Duodenal mucosa (tissue), 2 donors: ENCODE data around the gene SLC1A7.
A peak's percentile ranks its signal among the peaks of the same experiment; 100 is the strongest.
"Not testable (repeated sequence)": the region's sequence is repeated elsewhere in the genome, so short reads cannot be mapped to it uniquely, and the experiment has no call there.

ENCODE experiments used
- H3K27ac ChIP-seq: one replicate; pipeline ENCODE4 v1.7.0; 2013; ENCODE audit warnings: low read depth, low read length
- H3K27me3 ChIP-seq, 2 donors: one replicate each; pipeline ENCODE4 v1.7.0; 2013; ENCODE audit warnings: low read length in 2 of 2, control low read depth in 1 of 2; ENCODE audit not compliant: insufficient read depth in 2 of 2, control insufficient read depth in 1 of 2
- H3K36me3 ChIP-seq, 2 donors: one replicate each; pipeline ENCODE4 v1.7.0; 2013; ENCODE audit warnings: low read length in 2 of 2, control low read depth in 1 of 2; ENCODE audit not compliant: insufficient read depth in 2 of 2, control insufficient read depth in 1 of 2
- H3K4me1 ChIP-seq, 2 donors: one replicate each; pipeline ENCODE4 v1.7.0; 2013; ENCODE audit warnings: low read length in 2 of 2, control low read depth in 1 of 2; ENCODE audit not compliant: insufficient read depth in 2 of 2, control insufficient read depth in 1 of 2
- H3K4me3 ChIP-seq, 2 donors: one replicate each; pipeline ENCODE4 v1.7.0; 2013; ENCODE audit warnings: low read length in 2 of 2, low read depth in 1 of 2
- H3K9ac ChIP-seq, 2 donors: one replicate each; pipeline ENCODE4 v1.7.0; 2013; ENCODE audit warnings: low read length in 2 of 2, low read depth in 1 of 2
- H3K9me3 ChIP-seq, 2 donors: one replicate each; pipeline ENCODE4 v1.7.0; 2013; ENCODE audit warnings: low read length in 2 of 2, control low read depth in 1 of 2; ENCODE audit not compliant: control insufficient read depth in 1 of 2

Gene SLC1A7

DNA sequence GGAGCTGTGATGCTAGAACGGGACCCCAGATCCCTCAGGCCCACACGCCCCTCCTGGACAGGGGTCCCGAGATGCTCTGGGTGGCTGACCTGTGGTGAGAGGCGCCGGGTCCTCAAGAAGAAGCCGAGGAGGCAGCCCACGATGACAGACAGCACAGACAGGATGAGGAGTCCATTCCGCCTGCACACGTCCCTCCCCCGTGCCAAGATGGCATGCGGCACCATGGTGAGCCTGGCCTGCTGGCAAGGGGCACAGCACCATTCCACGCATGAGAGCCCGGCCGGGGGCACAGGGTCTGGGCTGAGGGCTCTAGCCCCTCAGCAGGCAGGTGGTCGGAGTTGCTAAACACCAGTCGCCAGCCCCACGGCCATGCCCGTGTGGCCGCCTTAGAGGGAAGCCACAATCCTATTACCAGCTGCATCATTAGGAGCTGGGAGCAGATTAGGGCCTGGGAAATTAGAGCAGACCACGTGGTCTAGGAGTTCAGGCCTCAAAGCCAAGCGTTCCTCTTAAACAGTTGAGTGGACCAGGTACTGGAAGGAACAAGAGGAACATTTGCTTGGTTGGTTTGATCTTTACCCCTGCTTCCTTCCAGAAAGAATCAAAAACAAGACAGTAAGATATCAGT is at the start of gene SLC1A7:
Gene SLC1A7 (minus strand): TSS at position 413 of the 628 bp plus-strand sequence. CDS start 189 bp downstream, at position 224.
- H3K4me3 ChIP-seq = no peak within 1 kb of the TSS
- no peaks in the 10 kb centered on the region for H3K36me3 ChIP-seq
- peaks cover 19 to 20% of the 10 kb centered on the region in 2 donors for H3K4me1 ChIP-seq
- peaks cover 5 to 8% of the 10 kb centered on the region in 2 donors for H3K9me3 ChIP-seq
- H3K27ac ChIP-seq = no peak within 1 kb of the TSS
- H3K9ac ChIP-seq = no peak within 1 kb of the TSS
- no peaks in the 10 kb centered on the region for H3K27me3 ChIP-seq

- Histone ChIP-seq H3K27me3 (no peaks in the 10 kb centered on the region), H3K4me3 (no peak overlapping the region), H3K9me3 (no peaks in the 10 kb centered on the region), H3K27ac (no peak overlapping the region), H3K36me3 (no peaks in the 10 kb centered on the region), H3K9ac (no peak overlapping the region), H3K4me1 (peaks cover 4 to 15% of the 10 kb centered on the region in 2 donors)
Measured at GRCh38 chr1:53190210-53190611, 47.8 kb upstream of the SLC1A7 start.

DNA sequence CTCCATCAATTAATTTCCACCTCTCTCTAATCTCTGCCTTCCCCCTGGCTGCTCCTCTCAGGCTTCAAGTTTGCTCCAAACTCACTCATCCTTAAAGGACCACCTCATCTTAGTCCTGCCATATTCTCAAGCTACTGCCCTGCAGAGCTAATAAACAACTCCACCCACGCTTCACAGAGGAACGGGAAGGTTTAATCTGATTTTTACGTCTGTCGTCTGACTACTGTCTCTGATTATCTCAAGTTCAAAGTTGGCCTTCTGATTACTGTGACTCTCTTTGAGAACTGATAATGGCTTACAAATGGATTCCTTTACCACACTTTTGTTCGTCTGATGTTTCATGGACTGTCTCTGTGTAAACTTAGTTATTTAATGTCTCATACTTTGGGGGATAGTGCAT is 46.6 kb upstream of the SLC1A7 start:
- Histone ChIP-seq H3K36me3 (no peaks in the 10 kb centered on the region), H3K4me1 (peaks cover 11 to 21% of the 10 kb centered on the region in 2 donors)

GRCh38 chr1:53188099-53188498 is 45.7 kb upstream of the SLC1A7 start:
- Histone ChIP-seq H3K4me3 (no peak overlapping the region), H3K9me3 (no peaks in the 10 kb centered on the region), H3K9ac (no peak overlapping the region), H3K4me1 (peaks cover 18 to 31% of the 10 kb centered on the region in 2 donors), H3K27ac (no peak overlapping the region), H3K27me3 (no peaks in the 10 kb centered on the region), H3K36me3 (no peaks in the 10 kb centered on the region)

More for the DNA sequence above, 46.6 kb upstream of the SLC1A7 start:
- Histone ChIP-seq H3K9me3 (no peaks in the 10 kb centered on the region), H3K4me3 (no peak overlapping the region), H3K27me3 (no peaks in the 10 kb centered on the region), H3K9ac (no peak overlapping the region), H3K27ac (no peak overlapping the region)

DNA sequence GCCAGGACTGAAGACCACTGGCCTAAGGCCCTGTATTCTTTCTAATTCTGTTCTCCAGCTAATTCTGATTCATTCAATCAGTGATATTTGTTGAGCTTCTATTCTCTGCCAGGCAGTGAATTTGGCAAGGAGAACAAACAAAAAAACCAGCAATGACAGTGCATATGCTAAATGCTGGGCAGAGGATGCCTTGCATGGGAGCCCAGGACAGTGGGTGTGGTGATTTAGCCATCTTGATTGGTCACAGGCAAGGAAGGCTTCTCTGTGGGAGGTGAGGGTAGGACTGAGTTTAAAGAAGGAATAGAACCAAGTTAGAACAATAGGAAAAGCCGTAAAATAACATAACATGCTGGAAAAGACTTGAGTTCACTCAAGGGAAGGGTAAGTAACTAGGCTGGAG is 45.0 kb upstream of the SLC1A7 start:
- H3K9ac ChIP-seq = no peak overlapping the region
- H3K4me1 ChIP-seq = peaks cover 25 to 36% of the 10 kb centered on the region in 2 donors
- no peaks in the 10 kb centered on the region for H3K36me3 ChIP-seq
- H3K27me3 ChIP-seq = no peaks in the 10 kb centered on the region
- no peak overlapping the region for H3K27ac ChIP-seq
- H3K4me3 ChIP-seq = no peak overlapping the region
- H3K9me3 ChIP-seq = no peaks in the 10 kb centered on the region

- H3K4me3 ChIP-seq = no peak overlapping the region
- no peaks in the 10 kb centered on the region for H3K36me3 ChIP-seq
- H3K9me3 ChIP-seq = no peaks in the 10 kb centered on the region
- H3K4me1 ChIP-seq = peaks cover 32 to 45% of the 10 kb centered on the region in 2 donors
- H3K27ac ChIP-seq = no peak overlapping the region
- H3K27me3 ChIP-seq = no peaks in the 10 kb centered on the region
- H3K9ac ChIP-seq = no peak overlapping the region
Measured at GRCh38 chr1:53186533-53186932, 44.1 kb upstream of the SLC1A7 start.

DNA sequence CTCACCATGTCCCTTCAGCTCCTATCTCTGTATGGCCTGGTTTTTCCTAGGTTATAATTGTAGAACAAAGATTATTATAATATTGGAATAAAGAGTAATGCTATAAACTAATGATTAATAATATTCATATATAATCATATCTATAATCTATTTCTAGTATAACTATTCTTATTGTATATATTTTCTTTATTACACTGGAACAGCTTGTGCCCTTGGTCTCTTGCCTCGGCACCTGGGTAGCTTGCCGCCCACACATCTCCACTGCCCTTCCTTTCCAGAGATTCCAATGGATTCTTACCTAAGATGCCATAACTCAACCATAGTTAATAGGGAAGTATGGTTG is 43.5 kb upstream of the SLC1A7 start:
- H3K27ac ChIP-seq, H3K9me3 ChIP-seq, H3K9ac ChIP-seq, H3K27me3 ChIP-seq, H3K4me3 ChIP-seq, H3K36me3 ChIP-seq: not testable (repeated sequence)
- H3K4me1 ChIP-seq = peaks cover 32 to 48% of the 10 kb centered on the region in 2 donors

- H3K9ac ChIP-seq = peak overlapping the region in 1 of 2 donors; percentile 10
- peaks cover 28 to 33% of the 10 kb centered on the region in 2 donors for H3K4me1 ChIP-seq
- peak overlapping the region in 1 of 2 donors; percentile 17 for H3K4me3 ChIP-seq
- no peaks in the 10 kb centered on the region for H3K9me3 ChIP-seq
- H3K27me3 ChIP-seq = no peaks in the 10 kb centered on the region
- H3K36me3 ChIP-seq = no peaks in the 10 kb centered on the region
- peak overlapping the region; percentile 63 for H3K27ac ChIP-seq
Measured at GRCh38 chr1:53183095-53183990, 40.9 kb upstream of the SLC1A7 start.

GRCh38 chr1:53182716-53183094 is 40.3 kb upstream of the SLC1A7 start:
- peak overlapping the region in 1 of 2 donors; percentile 10 for H3K9ac ChIP-seq
- H3K4me3 ChIP-seq = peak overlapping the region in 1 of 2 donors; percentile 17
- H3K36me3 ChIP-seq = no peaks in the 10 kb centered on the region
- no peaks in the 10 kb centered on the region for H3K9me3 ChIP-seq
- H3K27ac ChIP-seq = peak overlapping the region; percentile 63
- peaks cover 28 to 33% of the 10 kb centered on the region in 2 donors for H3K4me1 ChIP-seq
- no peaks in the 10 kb centered on the region for H3K27me3 ChIP-seq

GRCh38 chr1:53182111-53182593 is 39.7 kb upstream of the SLC1A7 start:
- no peak overlapping the region for H3K9ac ChIP-seq
- H3K9me3 ChIP-seq = no peaks in the 10 kb centered on the region
- peak overlapping the region in 1 of 2 donors; percentile 17 for H3K4me3 ChIP-seq
- H3K27me3 ChIP-seq = no peaks in the 10 kb centered on the region
- peaks cover 32 to 36% of the 10 kb centered on the region in 2 donors for H3K4me1 ChIP-seq
- H3K27ac ChIP-seq = no peak overlapping the region
- no peaks in the 10 kb centered on the region for H3K36me3 ChIP-seq
